Keratinocyte (primary cell): Measurements from ENCODE around the gene BCL2. TPM values are rescaled to one million over a fixed set of nuclear protein-coding genes. Genes with fewer than 3 reads are reported as not detected.

Source experiments
- DNase-seq: peaks from one replicate; pipeline ENCODE4 v3.0.0-alpha.2; 2011; ENCODE audit warnings: low read depth, missing footprints, low spot score
- FAIRE-seq: peaks from 2 replicates; lab custom pipeline; 2011; peaks lifted over from hg19 to GRCh38; lab: Jason Lieb, UNC
- H2AFZ ChIP-seq: 2 replicates; pipeline ENCODE4 v1.6.0; 2012; ENCODE audit warnings: low read length, control low read depth, inconsistent platforms; ENCODE audit not compliant: control insufficient read depth
- H3K27ac ChIP-seq: 2 replicates; pipeline ENCODE4 v1.5.1; 2011; ENCODE audit warnings: low read length; ENCODE audit not compliant: control insufficient read depth, insufficient read depth
- H3K27me3 ChIP-seq: 3 replicates; pipeline ENCODE4 v1.6.0; 2011; ENCODE audit warnings: low read length; ENCODE audit not compliant: control insufficient read depth, insufficient read depth; ENCODE audit errors: extremely low read depth
- H3K36me3 ChIP-seq, 2 experiments: 2 replicates in 1 of 2; 3 replicates in 1 of 2; pipeline ENCODE4 v1.5.1; 2011; ENCODE audit warnings: low read length in 2 of 2, mild to moderate bottlenecking in 1 of 2; ENCODE audit not compliant: control insufficient read depth in 2 of 2, insufficient read depth in 2 of 2; ENCODE audit errors: extremely low read depth in 1 of 2
- H3K4me1 ChIP-seq: 3 replicates; pipeline ENCODE4 v1.5.1; 2011; ENCODE audit warnings: low read length; ENCODE audit not compliant: control insufficient read depth, insufficient read depth; ENCODE audit errors: extremely low read depth
- H3K4me2 ChIP-seq: 3 replicates; pipeline ENCODE4 v1.6.0; 2011; ENCODE audit warnings: low read depth, low read length; ENCODE audit not compliant: control insufficient read depth, insufficient read depth; ENCODE audit errors: extremely low read depth
- H3K4me3 ChIP-seq, 3 experiments: fragments of 200-600 bp in 1 of 3; sonication (generic) in 1 of 3; 2 replicates in 2 of 3; 3 replicates in 1 of 3; pipeline ENCODE4 v1.5.1; 2011 to 2016; ENCODE audit warnings: low read length in 3 of 3, mild to moderate bottlenecking in 3 of 3, control low read depth in 2 of 3, inconsistent platforms in 1 of 3, low read depth in 1 of 3, mixed read lengths in 1 of 3, mixed run types in 1 of 3, moderate library complexity in 1 of 3; ENCODE audit not compliant: control insufficient read depth in 2 of 3, insufficient read depth in 2 of 3; ENCODE audit errors: extremely low read depth in 1 of 3
- H3K79me2 ChIP-seq: 2 replicates; pipeline ENCODE4 v1.6.0; 2012; ENCODE audit warnings: low read length; ENCODE audit not compliant: control insufficient read depth, insufficient read depth
- H3K9ac ChIP-seq: 3 replicates; pipeline ENCODE4 v1.6.0; 2011; ENCODE audit warnings: low read length; ENCODE audit not compliant: control insufficient read depth, insufficient read depth; ENCODE audit errors: extremely low read depth
- H3K9me1 ChIP-seq: 3 replicates; pipeline ENCODE4 v1.6.0; 2011; ENCODE audit warnings: low read length; ENCODE audit not compliant: control insufficient read depth, insufficient read depth; ENCODE audit errors: extremely low read depth
- H3K9me3 ChIP-seq: 2 replicates; pipeline ENCODE4 v1.5.1; 2012; ENCODE audit warnings: low read depth, low read length; ENCODE audit not compliant: control insufficient read depth
- H4K20me1 ChIP-seq: 3 replicates; pipeline ENCODE4 v1.6.0; 2011; ENCODE audit warnings: low read length; ENCODE audit not compliant: control insufficient read depth, insufficient read depth; ENCODE audit errors: extremely low read depth
- CTCF ChIP-seq, 3 experiments: IDR thresholded peaks in 1 of 3; conservative IDR thresholded peaks in 1 of 3; optimal IDR thresholded peaks in 1 of 3; 2 replicates in 2 of 3; 3 replicates in 1 of 3; pipeline versions ENCODE3 to v1.5.1; 2011; ENCODE audit warnings: low read length in 3 of 3, mild to moderate bottlenecking in 3 of 3, moderate library complexity in 2 of 3, control low read depth in 1 of 3, inconsistent platforms in 1 of 3; ENCODE audit not compliant: insufficient read depth in 2 of 3; ENCODE audit errors: extremely low read depth in 1 of 3
- EZH2 ChIP-seq: IDR thresholded peaks from one replicate; pipeline ENCODE4 v1.6.1; 2012; ENCODE audit warnings: inconsistent platforms, mild to moderate bottlenecking, low read length, moderate library complexity
- dilution Hi-C: fragments of 300-500 bp; cut with MboI; formaldehyde crosslinking; loops from one replicate; pipeline ENCODE4 v1.7.0; 2020; ENCODE audit warnings: low sequenced_read_pairs; ENCODE audit not compliant: extremely low pct_ligation_motif_present
- polyA plus RNA-seq, 5 experiments: library from polyadenylated mRNA; depleted of rRNA in 3 of 5; stranded (reverse) in 3 of 5; stranded (forward) in 1 of 5; unstranded in 1 of 5; fragments of >200 nt; gene quantifications; 1 replicate in 1 of 5; 2 replicates in 3 of 5; 3 replicates in 1 of 5; pipeline versions ENCODE4 v1.2.1 to v1.2.3, GENCODE V29; 2011 to 2012; ENCODE audit warnings: missing spikeins in 2 of 5, low read depth in 1 of 5, low replicate concordance in 1 of 5

Gene BCL2
- polyA plus RNA-seq, 1 donor (not counting 4 experiments of a cell fraction or from before 2014, with no cell fraction given): 0.30 TPM

- no peaks in the 10 kb centered on the region for H3K36me3 ChIP-seq
- TF ChIP-seq CTCF (optimal IDR thresholded peaks at IDR 0.05 in 1 of 3, IDR thresholded peaks at IDR 0.05 in 1 of 3, conservative IDR thresholded peaks at IDR 0.05 in 1 of 3; ENCODE audit: extremely low read depth in 1 of 3, insufficient read depth in 2 of 3, low read length in 3 of 3) (no peak), EZH2 (no peak)
- no peaks in the 10 kb centered on the region for H3K4me1 ChIP-seq
- no peaks in the 10 kb centered on the region for H4K20me1 ChIP-seq
- H3K9me3 ChIP-seq: no peaks in the 10 kb centered on the region
- FAIRE-seq (no peak), DNase-seq (no peak)
- dilution Hi-C loops: no loop called here
- no peak overlapping the region for H3K4me3 ChIP-seq
- no peak overlapping the region for H3K4me2 ChIP-seq
- H3K27ac ChIP-seq: no peak overlapping the region
- no peaks in the 10 kb centered on the region for H3K79me2 ChIP-seq
- H3K9me1 ChIP-seq: no peaks in the 10 kb centered on the region
- H2AFZ ChIP-seq: no peak overlapping the region
- no peak overlapping the region for H3K9ac ChIP-seq
- H3K27me3 ChIP-seq: no peaks in the 10 kb centered on the region
These were observed 105.5 kb downstream of the BCL2 start for GRCh38 chr18:63213936-63214671.

- dilution Hi-C loops: no loop called here
- no peak for FAIRE-seq
- H3K9me1 ChIP-seq: no peaks in the 10 kb centered on the region
These were observed 106.2 kb downstream of the BCL2 start for GRCh38 chr18:63213331-63213900.

More at GRCh38 chr18:63213331-63213900, 106.2 kb downstream of the BCL2 start:
- no peaks in the 10 kb centered on the region for H4K20me1 ChIP-seq
- H3K27ac ChIP-seq: no peak overlapping the region
- no peak overlapping the region for H3K4me3 ChIP-seq
- H3K9ac ChIP-seq: no peak overlapping the region
- no peaks in the 10 kb centered on the region for H3K9me3 ChIP-seq
- no peaks in the 10 kb centered on the region for H3K79me2 ChIP-seq
- H3K27me3 ChIP-seq: no peaks in the 10 kb centered on the region
- no peak overlapping the region for H3K4me2 ChIP-seq
- no peak for TF ChIP-seq EZH2
- no peak for TF ChIP-seq CTCF (optimal IDR thresholded peaks at IDR 0.05 in 1 of 3, IDR thresholded peaks at IDR 0.05 in 1 of 3, conservative IDR thresholded peaks at IDR 0.05 in 1 of 3; ENCODE audit: extremely low read depth in 1 of 3, insufficient read depth in 2 of 3, low read length in 3 of 3)
- no peaks in the 10 kb centered on the region for H3K36me3 ChIP-seq
- no peak overlapping the region for H2AFZ ChIP-seq
- DNase-seq: no peak
- H3K4me1 ChIP-seq: no peaks in the 10 kb centered on the region
